Cerebellar cortex (tissue), 1 donor: ENCODE data around the gene ANKH.

ENCODE experiments used
- DNase-seq: peaks from one replicate; pipeline ENCODE4 v3.0.0-alpha.2; 2015; ENCODE audit warnings: low spot score

ANKH gene

DNA sequence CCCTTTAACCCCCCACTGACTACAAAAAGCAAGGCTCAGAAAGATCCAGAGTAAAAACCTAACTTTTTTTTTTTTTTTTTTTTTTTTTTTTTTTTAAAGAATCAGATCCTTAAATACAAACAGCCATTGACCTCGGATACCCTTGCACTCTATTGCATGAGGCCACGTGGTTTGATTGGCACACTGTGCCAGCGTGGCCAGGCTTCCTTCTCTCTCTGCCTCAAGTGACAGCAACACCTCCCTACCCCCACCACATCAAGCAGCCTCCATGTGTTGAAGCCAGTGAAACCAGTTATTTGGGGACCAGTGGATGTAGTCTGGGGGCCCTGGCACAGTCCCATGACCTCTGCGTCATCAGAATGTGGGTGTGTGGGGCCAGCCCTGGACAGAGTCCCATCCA, 135.6 kb downstream of the ANKH start:
- no peak for DNase-seq

DNA sequence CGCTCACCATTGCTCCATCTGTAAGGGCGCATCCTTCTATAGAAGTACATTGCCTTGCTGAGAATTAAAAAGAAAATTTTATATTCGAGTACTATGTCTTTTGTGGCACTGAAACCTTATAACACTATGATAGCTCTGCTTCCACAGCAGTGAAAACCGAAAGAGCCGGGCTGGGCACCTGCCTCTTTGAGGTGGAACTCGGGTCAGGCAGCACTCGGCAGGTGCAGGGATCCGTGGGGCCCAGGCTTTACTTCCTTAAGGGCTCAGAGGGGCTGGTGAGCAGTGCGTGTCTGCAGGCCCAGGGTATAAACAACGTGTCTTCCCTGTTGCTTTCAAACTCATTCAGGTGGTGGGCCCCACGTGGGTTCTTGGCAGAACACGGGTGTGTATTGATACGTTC, 137.2 kb downstream of the ANKH start:
- no peak for DNase-seq

DNA sequence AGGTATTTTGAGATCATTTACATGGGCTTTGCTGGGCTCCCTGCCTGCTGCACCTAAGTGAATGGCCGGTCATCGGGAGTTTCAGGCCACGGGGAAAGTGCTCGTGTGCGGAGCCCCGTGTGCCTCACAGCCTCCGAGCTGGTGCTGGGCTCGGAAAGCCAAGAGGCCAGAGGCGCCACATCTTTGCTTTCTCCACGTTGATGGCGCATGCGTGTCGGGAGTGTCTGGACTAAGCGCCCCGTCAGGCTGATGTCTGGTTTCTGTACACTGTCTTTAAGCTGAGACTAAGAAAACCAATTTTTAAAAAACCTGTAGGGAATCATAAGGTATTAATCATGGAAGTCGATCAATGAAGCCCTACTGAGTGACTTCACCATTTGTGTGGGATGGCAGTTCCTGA, 137.9 kb downstream of the ANKH start:
- no peak for DNase-seq

DNA sequence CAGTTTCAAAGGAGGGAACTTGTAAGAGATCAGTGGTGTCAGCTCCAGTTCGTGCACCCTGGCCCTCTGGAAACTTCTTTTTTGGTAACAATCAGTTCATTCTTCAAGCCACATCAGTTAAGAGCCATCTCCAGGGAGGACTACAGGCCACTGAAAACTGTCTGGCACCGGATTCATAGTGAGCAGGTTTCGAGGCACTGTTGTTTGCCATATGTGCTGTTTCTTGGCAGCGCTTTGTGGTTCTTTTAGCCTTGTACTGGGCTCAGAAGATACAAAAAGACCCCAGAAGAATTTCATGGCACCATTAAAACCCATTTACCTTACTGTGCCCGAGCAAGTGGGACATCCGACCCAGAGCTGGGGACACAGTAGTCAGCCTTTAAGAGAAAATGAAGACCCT, 138.6 kb downstream of the ANKH start:
- DNase-seq = peak; percentile 68

DNA sequence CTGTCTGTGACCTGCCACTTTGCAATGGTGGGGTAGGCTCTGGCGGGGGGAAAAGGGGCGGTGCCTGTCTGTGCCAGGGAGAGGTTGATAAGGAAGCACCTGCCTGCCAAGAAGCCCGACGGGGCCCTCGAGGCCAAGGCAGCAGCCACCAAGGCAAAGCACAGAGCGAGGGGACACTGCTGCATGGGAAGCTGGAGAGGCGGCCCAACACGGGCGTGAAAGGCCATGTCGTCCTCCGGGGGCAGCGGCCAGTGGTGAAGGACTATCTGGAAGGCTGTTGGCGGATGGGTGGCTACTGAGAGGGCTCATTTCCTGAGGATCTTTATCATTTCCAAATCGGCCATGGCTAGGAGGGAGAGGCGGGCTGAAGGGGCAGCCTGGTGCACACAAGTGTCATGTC, 140.7 kb downstream of the ANKH start:
- DNase-seq = no peak

DNA sequence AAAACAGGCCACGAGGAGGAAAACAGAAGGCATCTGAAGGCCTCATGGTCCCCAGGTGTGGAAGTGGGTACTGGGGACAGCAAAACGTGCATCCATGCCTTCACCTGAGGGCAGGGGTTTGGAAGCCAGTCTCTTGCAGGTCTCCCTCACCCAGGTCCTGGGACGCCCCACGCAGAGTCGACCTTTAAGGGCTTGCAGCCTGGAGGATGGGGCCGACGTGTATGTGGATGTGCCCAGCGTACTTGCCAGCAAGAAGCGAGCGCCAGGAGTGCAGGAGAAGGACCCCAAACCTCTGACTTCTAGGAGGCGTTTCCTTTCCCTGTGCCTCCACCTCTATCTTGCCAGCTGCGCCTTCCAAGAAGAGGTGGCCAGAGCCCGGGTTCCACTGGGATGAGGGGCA, 141.1 kb downstream of the ANKH start:
- no peak for DNase-seq

DNA sequence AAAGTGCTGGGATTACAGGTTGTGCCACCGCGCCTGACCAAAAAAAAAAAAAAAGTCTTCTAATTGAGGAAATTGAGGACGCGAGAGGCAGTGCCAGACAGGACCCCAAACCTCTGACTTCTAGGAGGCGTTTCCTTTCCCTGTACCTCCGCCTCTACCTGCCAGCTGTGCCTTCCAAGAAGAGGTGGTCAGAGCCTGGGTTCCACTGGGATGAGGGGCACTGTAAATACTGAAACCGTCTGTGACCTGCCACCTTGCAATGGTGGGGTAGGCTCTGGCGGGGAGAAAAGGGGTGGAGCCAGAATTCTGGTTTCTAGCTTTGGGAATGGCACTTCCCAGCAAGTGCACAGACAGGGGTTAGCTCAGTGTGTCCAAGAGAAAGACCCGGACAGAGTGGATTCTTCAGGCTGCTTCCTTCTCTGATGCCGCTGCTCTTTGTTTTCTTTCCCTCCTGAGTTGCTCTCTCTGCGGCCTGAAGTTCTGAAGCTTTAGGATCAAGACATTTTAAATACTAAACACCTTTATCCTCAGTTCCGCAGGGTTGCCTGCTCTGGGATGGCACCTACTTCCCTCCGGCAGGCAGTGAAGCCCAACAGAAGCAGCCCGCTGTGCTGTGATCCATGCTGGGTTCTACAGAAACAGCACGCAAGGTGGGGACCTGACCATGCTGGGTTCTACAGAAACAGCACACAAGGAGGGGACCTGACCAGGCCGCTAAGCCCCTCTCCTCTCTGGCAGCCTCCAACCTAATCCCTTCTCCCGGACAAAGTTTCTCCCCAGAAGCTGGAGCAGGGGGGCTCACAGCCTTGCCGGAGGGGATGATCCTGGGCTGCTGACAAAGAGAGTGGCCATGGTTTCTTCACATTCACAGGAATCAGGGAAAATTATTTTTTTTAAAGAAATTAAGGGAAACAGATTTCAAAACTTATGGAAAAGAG, 141.9 kb downstream of the ANKH start:
- DNase-seq = no peak

DNA sequence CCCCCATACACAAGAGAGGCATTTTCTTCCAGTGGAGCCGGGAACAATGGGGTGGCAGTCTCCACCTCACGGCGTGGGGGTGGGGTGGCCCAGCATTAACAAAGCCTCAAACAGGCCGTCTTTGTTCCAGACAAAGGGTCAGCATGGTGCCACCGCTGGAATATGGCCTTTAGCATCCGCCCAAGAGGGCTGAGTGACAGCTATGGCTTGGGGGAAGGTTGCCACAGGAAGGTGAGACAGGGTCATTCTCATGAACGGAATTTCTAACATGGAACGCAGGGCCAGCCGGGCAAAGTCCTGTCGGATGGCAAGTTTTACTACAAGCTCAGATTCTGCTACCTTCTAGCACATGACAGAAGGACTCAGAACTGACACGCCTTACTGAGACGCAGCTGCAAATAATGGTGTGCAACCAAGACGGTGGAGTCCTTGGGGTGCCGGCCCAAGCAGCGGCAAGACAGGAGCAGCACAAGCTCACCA, 143.1 kb downstream of the ANKH start:
- no peak for DNase-seq

DNA sequence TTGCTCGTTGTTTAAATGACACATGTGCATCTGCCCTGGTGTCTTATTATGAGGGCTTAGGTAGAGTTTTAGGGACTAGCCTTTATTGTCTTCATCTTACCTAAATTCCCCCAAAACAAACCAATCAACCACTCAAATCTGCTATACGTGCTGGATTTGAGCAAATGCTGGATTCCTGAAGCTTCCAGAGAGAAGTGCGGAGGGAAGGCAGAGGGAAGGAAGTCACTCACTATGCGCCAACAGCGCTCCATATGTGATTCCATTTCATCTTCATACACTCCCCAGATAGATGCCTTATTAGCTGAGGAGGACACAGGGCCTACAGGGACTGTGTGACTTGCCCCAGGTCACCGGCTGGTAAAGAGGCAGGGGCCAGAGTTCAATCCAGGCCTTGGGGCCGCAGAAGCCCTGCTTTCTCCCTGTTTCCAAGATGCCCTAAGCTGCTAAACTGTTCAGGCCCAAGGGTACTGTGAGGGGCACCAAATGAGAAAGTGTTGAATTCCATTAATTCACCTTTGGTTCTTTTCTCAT, 143.6 kb downstream of the ANKH start:
- DNase-seq = no peak

DNA sequence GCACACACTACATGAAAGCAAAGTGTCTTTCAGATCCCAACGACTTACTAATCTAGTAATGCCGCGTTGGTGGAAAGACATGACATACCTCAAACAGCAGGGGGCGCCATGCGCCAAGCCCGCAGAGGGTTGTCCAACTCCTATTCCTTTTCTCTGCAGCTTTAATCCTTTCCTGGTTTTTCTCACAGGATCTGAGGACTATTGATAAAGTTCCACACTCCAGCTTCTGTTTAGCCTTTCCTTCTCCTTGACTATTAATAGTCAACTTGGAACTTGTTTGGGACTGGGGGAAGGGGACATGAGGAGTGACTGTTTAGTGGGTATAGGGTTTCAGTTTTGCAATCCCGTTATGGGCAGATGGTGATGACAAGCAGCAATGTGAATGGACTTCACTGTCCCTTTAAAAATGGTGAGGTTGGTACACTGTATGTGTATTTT, 144.1 kb downstream of the ANKH start:
- DNase-seq = peak; percentile 87

DNA sequence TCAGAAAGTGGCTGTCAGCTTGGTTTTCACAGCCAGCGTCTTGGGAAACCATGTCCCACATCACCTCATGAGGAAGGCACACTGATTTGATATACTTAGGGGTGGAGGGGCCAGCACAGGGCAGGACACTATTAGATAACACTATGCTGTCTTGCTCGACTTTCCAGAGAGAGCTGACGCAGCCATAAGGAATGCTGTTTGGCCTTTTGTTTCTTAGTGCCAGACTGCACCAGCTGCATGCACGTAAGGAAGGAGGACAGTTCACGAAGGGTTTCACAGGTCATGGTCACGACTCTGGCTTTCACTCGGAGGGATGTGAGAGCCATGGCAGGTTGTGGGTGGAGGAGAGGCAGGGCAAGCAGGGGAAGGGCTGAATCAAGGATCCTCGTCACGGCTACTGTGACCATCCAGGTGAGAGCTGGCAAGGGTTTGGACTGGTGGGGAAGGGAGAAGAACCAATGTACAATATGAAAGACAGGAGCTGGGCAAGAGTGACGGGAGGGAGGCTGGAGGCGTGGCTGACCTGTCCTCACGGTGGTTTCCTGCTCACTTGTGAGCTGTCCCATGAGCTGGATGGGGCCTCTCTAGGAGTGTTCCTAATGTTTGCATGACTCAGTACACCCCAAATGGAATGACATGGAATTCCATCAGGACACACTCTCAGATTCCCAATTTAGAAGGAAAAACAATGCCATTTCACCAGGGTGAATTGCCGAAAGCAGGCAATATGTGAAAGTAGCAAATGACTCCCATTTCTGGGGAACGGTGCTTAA, 145.3 kb downstream of the ANKH start:
- DNase-seq = no peak

DNA sequence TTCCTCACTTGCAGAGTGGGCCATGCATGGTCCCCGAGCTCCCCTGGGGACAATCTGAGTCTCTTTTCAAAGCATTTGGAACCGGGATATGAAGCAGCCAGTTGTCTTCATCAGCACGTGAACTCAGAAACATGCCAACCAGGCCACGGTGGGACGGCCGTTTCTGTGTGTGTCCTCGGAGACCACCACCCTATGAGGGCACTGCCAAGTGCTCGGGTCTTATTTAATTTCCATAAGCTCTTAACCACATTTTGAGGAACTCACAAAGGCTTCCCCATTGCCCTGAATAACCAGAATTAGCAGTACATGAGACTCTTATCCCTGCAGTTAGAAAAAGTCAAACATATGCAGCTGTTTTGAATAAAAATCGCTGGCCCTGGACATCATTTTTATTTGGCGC, 146.9 kb downstream of the ANKH start:
- no peak for DNase-seq

DNA sequence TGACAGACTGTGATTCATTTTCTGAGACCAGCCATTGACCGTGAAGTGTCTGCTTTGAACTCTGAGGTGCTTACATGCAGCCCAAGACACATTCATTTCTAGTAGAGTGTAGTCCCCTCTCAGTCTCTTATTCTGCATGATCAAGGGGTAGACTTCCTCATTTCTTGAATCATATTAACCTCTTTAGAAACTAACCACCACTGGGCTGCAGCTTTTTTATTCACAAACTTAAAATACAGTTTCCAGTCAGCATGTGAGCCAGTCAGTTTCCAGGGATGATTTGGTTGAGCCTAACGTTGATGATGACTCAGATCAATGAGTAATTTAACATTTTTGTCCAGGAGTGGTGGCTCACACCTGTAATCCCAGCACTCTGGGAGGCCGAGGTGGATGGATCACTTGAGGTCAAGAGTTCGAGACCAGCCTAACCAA, 147.9 kb downstream of the ANKH start:
- no peak for DNase-seq

DNA sequence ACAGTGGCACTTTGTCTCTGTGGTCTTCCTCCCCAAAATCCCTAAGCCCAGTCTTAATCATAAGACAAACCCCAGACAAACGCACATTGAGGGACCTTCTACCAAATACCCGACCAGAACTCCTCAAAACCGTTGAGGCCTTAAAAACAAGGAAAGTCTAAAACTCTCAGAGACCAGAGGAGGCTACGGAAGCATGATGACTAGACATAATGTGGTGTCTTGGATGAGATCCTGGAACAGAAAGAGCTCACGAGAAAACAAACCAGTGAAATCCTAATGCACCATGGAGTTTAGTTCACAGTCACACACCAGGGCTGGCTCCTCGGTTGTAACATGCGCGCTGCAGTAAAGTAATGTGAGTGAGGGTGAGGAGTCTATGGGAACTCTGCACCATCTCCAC, 148.7 kb downstream of the ANKH start:
- DNase-seq = no peak

DNA sequence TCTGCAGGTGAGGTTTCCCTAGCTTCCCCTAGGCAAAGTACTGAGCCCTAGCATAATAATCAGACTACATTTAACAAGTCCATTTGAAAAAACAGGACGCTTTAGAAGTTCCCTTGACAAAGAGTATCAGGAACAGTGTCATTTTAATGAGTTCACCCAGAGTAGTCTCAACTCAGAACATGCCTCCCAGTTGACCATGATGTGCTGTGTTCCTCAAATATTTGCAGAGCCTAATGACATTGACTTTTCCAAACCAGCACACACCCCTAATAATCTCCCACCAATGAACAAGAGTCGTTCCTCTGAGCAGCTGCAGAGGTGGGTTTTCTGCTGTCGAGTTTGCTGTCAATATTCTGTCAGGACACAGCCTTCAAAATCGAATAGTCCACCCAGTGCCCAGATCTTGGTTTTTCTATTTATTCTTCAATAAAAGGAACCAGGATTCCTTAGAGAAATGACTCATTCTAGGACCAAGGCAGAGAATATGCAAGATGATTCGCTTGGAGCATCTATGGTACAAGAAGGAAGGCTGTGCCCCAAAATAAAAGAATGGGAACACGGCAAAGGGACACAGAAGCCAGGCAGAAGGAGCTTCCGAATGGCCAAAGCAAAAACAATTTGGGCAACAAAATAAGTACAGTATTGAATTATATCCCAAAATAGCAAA, 149.5 kb downstream of the ANKH start:
- no peak for DNase-seq

DNA sequence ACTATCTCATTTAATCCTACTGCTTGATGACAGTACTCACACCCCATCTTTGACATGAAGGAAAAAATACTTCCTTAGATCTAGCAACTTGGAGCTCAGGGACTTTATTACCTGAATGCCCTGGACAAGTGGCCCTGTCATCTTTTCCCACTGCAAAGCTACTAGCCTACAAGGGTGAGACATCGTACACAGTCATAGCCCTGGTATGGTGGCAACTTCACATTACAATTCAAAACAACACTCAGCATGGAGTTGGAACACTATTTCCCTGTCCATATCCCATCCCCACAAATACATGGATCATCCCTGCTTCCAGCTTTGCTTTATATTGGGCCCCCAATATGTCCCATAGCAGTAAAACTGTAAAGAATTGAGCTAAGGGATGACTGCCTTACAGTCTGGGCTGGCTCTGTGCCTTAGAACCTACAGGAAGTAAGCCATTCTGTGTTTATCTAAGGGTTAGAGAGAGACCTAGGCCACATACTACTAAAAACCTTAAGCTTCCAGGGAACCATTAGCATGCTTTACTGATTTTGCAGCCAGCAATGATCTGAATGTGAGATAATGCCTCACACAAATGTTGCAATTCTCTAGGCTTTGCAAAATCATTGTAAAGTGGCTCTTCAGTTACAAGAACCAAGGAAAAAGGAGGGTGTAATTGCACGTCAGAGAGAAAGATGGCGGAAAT, 151.2 kb downstream of the ANKH start:
- no peak for DNase-seq

DNA sequence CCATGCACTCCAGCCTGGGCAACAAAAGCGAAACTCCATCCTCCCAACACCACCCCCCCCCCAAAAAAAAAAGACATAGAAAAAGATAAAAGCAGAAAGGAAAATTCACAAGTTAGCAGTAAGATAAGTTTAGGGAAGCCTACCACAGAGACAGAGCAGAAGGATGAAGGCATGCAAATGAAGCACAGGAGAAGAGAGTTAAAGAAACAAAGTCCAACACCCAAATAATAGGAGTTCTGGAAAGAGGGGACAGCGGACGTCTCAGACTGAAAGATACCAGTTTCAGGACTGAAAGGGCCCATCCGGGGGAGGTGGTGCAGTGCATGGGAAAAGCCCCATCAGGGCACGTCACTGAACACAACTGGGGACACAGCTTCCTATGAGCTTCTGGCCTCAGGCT, 152.8 kb downstream of the ANKH start:
- no peak for DNase-seq

DNA sequence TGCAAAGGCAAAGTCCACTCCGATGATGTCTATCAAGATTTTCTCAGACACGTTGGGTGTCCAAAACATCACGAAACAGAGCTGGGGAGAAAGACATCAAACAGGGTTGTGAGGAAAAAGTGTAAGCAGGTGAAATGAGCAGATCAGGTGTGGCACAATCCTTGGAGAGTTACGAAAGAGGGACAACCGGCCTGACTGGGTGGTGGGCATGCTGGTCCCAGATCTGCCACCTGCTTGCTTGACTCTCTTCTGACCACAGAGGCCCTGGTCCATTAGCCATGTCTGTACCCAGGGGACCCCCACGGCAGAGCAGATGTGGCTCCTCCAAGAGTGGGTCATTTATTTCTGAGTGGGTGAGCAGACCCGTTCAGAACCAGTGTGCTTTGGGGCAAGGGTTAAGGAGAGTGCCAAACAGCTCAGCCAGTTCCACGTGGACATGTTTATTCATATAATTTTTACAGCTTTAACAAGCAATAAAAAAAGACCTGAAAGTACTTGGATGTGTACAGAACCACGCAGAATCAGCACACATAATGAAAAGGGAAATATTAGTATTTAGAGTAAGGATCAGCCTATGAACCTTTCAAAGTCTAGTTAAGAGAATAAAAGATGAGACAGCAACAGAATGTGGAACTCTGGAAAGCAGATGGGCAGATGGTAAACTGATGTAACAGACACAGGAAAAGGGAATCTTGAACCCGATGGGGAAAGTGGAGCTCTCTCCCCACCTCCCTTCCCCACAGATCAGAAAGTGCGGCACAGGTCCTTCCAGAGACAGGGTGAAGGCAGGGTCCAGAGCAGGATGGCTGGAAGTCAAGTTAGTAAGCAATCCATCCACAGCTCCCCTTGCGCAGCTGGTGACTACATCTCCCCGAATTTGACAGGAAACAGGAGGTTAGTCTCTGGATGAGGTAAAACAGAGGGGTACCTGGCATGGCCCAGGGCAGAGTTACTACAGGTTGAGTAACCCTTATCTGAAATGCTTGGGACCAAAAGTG, 154.5 kb downstream of the ANKH start:
- no peak for DNase-seq

DNA sequence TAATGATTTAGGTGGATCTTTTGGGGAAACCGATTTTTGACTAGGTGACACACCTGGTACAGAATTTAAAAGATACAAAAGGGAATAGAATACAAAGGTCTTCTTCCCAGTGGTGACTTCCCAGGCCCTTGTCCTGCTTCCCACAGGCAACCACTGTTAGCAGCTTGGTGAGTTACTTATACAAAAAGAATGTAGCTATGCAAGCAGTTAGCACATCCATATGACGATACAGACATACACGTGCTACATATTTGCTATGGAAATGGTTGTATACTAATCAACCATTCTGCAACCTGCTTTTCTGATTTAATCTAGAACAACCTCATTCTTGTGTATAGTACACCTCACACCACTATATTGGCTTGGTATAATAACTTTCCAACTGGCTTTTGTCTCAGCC, 156.1 kb downstream of the ANKH start:
- DNase-seq = no peak

DNA sequence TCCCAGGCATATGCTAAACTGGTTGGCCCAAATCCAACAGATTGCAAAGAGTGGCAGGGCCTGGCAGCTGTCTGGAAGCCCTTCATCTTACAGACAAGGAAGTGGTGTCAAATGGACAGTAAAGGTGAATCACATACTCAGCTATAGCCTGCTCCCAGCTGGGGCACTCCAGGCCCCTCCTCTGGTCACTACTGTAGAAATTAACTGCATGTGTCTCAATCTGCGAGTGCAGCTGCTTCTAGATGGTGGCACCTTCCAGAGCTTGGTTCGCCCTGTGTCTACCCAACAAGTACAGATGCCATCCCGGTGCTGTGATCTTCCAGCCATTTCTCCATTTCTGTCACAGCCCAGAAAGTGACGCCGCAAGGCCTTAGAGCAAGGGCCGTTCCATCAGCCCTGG, 156.9 kb downstream of the ANKH start:
- DNase-seq = peak; percentile 35
